B cell (primary cell): ENCODE results near the gene GRK6. TPM values are rescaled to one million over a fixed set of nuclear protein-coding genes. Genes with fewer than 3 reads are reported as not detected.

Experiments used
- ATAC-seq: fragments of 200-7000 bp; cut with Tn5 transposase; one replicate; pipeline ENCODE4 v1.10.0; 2021; ENCODE audit warnings: low read depth, mild to moderate bottlenecking, moderate number of reproducible peaks, moderate library complexity
- CTCF ChIA-PET: fragments of 350-600 bp; sonication (Branson Sonifier 250); formaldehyde crosslinking; loops from one replicate; lab custom pipeline; 2021; ENCODE audit warnings: antibody characterized with exemption, inconsistent platforms; lab: Charles Lee
- POLR2A ChIA-PET: fragments of 350-600 bp; sonication (Branson Sonifier 250); formaldehyde crosslinking; loops from one replicate; lab custom pipeline; 2021; ENCODE audit warnings: antibody characterized with exemption; lab: Charles Lee
- DNase-seq: peaks from one replicate; pipeline ENCODE4 v3.0.0; 2013
- H2AFZ ChIP-seq: 2 replicates; pipeline ENCODE4 v1.6.1; 2012; ENCODE audit warnings: mild to moderate bottlenecking, low read depth, low read length; ENCODE audit not compliant: insufficient read depth, poor library complexity, severe bottlenecking
- H3K27ac ChIP-seq, 2 donors: 1 replicate in 1 of 2; 2 replicates in 1 of 2; pipeline ENCODE4 v1.5.1; 2012 to 2013; ENCODE audit warnings: low read length in 2 of 2, mild to moderate bottlenecking in 2 of 2, moderate library complexity in 1 of 2
- H3K27me3 ChIP-seq, 4 experiments: fragments of 200-600 bp in 1 of 4; sonication (generic) in 1 of 4; replicated peaks in 1 of 4; 1 replicate in 2 of 4; 2 replicates in 2 of 4; pipeline versions ENCODE4 v1.6.1 to v1.7.0; 2013 to 2016; ENCODE audit warnings: low read length in 3 of 4, mild to moderate bottlenecking in 2 of 4, mixed read lengths in 1 of 4, moderate library complexity in 1 of 4; ENCODE audit not compliant: insufficient read depth in 4 of 4, control insufficient read depth in 3 of 4; ENCODE audit errors: control extremely low read depth in 1 of 4
- H3K36me3 ChIP-seq, 2 experiments: replicated peaks in 1 of 2; 1 replicate in 1 of 2; 2 replicates in 1 of 2; pipeline versions ENCODE4 v1.6.1 to v1.7.1; 2013; ENCODE audit warnings: low read length in 1 of 2; ENCODE audit not compliant: insufficient read depth in 2 of 2, control insufficient read depth in 1 of 2; ENCODE audit errors: control extremely low read depth in 1 of 2, extremely low read depth in 1 of 2
- H3K4me1 ChIP-seq, 2 donors: fragments of 200-600 bp in 1 of 2; sonication (generic) in 1 of 2; 1 replicate in 1 of 2; 2 replicates in 1 of 2; pipeline versions ENCODE4 v1.5.1 to v1.6.1; 2013 to 2017; ENCODE audit warnings: low read length in 2 of 2; ENCODE audit not compliant: control insufficient read depth in 2 of 2, insufficient read depth in 2 of 2
- H3K4me2 ChIP-seq: replicated peaks from 2 replicates; pipeline ENCODE3; 2012; ENCODE audit warnings: mild to moderate bottlenecking, low read depth, low read length; ENCODE audit not compliant: poor library complexity, severe bottlenecking
- H3K4me3 ChIP-seq, 5 experiments: fragments of 200-600 bp in 1 of 5; sonication (generic) in 1 of 5; 1 replicate in 3 of 5; 2 replicates in 2 of 5; pipeline versions ENCODE4 v1.5.1 to v1.7.0; 2011 to 2016; ENCODE audit warnings: low read length in 4 of 5, mild to moderate bottlenecking in 4 of 5, low read depth in 2 of 5, control low read depth in 1 of 5, moderate library complexity in 1 of 5; ENCODE audit not compliant: insufficient read depth in 1 of 5; ENCODE audit errors: control extremely low read depth in 1 of 5, extremely low read depth in 1 of 5
- H3K79me2 ChIP-seq: fragments of 200-600 bp; sonication (generic); one replicate; pipeline ENCODE4 v1.6.0; 2016; ENCODE audit warnings: low read length; ENCODE audit not compliant: control insufficient read depth, insufficient read depth
- H3K9ac ChIP-seq: fragments of 200-600 bp; sonication (generic); 2 replicates; pipeline ENCODE4 v1.6.1; 2017; ENCODE audit warnings: mild to moderate bottlenecking, low read length, moderate library complexity
- H3K9me3 ChIP-seq, 3 donors: one replicate each; pipeline versions ENCODE4 v1.6.1 to v1.7.1; 2013; ENCODE audit warnings: low read length in 2 of 3; ENCODE audit not compliant: control insufficient read depth in 2 of 3, insufficient read depth in 1 of 3; ENCODE audit errors: control extremely low read depth in 1 of 3
- H4K20me1 ChIP-seq: 2 replicates; pipeline ENCODE4 v1.6.0; 2012; ENCODE audit warnings: mild to moderate bottlenecking, low read length; ENCODE audit not compliant: insufficient read depth, control insufficient read depth, poor library complexity, severe bottlenecking
- H3K27ac Mint-ChIP-seq: one replicate; pipeline ENCODE4 v1.8.0; 2021; ENCODE audit warnings: mixed read lengths
- H3K27me3 Mint-ChIP-seq: one replicate; pipeline ENCODE4 v1.8.0; 2021; ENCODE audit warnings: mixed read lengths
- H3K4me1 Mint-ChIP-seq: one replicate; pipeline ENCODE4 v1.8.0; 2021; ENCODE audit warnings: mixed read lengths
- H3K4me3 Mint-ChIP-seq: one replicate; pipeline ENCODE4 v1.8.0; 2021; ENCODE audit warnings: mixed read lengths
- H3K9me3 Mint-ChIP-seq: one replicate; pipeline ENCODE4 v1.8.0; 2022; ENCODE audit warnings: mixed read lengths; ENCODE audit not compliant: insufficient read depth
- EZH2 ChIP-seq: IDR thresholded peaks from 2 replicates; pipeline ENCODE4 v1.6.1; 2012; ENCODE audit warnings: borderline replicate concordance, low read depth, mild to moderate bottlenecking, moderate library complexity, low read length; ENCODE audit not compliant: insufficient read depth, poor library complexity, severe bottlenecking
- WGBS: methylation state at CpG from one replicate; pipeline ENCODE4 v1.1.5; 2013; ENCODE audit warnings: missing lambda C conversion rate; ENCODE audit not compliant: insufficient coverage; 5-methylcytosine and 5-hydroxymethylcytosine counted together
- intact Hi-C: fragments of 100-400 bp; cut with micrococcal nuclease; formaldehyde crosslinking; loops from one replicate; pipeline ENCODE4 v1.10.0; 2022
- polyA plus RNA-seq: library from polyadenylated mRNA; depleted of rRNA; stranded (reverse); fragments of >200 nt; gene quantifications from 2 replicates; pipeline ENCODE4 v1.2.3, GENCODE V29; 2012
- total RNA-seq, 2 donors: library from RNA; stranded (reverse); fragments of 120-200 nt in 1 of 2; gene quantifications; 1 replicate in 1 of 2; 2 replicates in 1 of 2; pipeline versions ENCODE4 v1.2.3 to v1.2.4, GENCODE V29; 2013 to 2022
- TF ChIP-seq, protein P1 (sequence below): fragments of 200-600 bp; IDR thresholded peaks from one replicate; pipeline ENCODE4 v1.8.0; 2022; ENCODE audit warnings: antibody characterized with exemption, mild to moderate bottlenecking

Gene GRK6
- total and polyA plus RNA-seq, 2 donors (not counting 1 experiment from before 2014, with no cell fraction given), result 155 to 173 TPM

DNA sequence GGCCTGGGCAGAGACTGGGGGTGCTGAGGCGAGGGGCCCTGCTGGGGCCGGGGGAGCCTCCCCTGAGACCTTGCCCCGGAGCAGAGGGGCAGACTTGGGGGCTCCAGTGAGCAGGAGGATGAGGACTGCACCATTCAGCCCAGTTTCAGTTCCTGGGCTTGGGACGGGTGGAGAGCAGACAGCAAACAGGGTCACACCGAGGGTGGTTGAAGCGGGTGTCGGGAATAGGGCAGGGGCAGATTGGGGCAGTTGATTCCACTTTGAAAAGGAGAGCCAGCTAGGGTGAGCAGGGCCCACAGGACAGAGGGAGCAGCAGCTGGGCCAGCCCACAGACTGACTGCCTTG is 4.5 kb downstream of the GRK6 start:
- peaks cover 0 to 72% of the 10 kb centered on the region in 2 experiments for H3K36me3 ChIP-seq
- H3K27me3 ChIP-seq, result no peaks in the 10 kb centered on the region
- H3K27ac Mint-ChIP-seq, result peak overlapping the region; percentile 97
- peaks cover 73% of the 10 kb centered on the region for H3K79me2 ChIP-seq
- ChIA-PET POLR2A (interaction anchor here (1.2 to 6.8 kb wide), 9 partner anchors 14 to 895 kb away, joined by 3 to 103 read pairs (median 5); partner anchors contain the start of genes LMAN2, PDLIM7 and PRR7), CTCF (interaction anchor here (0.6 to 12.4 kb wide), 11 partner anchors 8 to 686 kb away, joined by 3 to 152 read pairs (median 5); partner anchors contain the start of gene PRR7)
- peak overlapping the region in 2 of 5 experiments; percentile 21 to 35 for H3K4me3 ChIP-seq
- peak overlapping the region; percentile 15 for H3K9ac ChIP-seq
- H3K9me3 Mint-ChIP-seq, result no peaks in the 10 kb centered on the region
- H4K20me1 ChIP-seq, result peaks cover 82% of the 10 kb centered on the region
- no peak for ATAC-seq
- no peak for DNase-seq
- peak overlapping the region; percentile 94 for H3K4me3 Mint-ChIP-seq
- TF ChIP-seq, protein P1, sequence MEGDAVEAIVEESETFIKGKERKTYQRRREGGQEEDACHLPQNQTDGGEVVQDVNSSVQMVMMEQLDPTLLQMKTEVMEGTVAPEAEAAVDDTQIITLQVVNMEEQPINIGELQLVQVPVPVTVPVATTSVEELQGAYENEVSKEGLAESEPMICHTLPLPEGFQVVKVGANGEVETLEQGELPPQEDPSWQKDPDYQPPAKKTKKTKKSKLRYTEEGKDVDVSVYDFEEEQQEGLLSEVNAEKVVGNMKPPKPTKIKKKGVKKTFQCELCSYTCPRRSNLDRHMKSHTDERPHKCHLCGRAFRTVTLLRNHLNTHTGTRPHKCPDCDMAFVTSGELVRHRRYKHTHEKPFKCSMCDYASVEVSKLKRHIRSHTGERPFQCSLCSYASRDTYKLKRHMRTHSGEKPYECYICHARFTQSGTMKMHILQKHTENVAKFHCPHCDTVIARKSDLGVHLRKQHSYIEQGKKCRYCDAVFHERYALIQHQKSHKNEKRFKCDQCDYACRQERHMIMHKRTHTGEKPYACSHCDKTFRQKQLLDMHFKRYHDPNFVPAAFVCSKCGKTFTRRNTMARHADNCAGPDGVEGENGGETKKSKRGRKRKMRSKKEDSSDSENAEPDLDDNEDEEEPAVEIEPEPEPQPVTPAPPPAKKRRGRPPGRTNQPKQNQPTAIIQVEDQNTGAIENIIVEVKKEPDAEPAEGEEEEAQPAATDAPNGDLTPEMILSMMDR, result no peak
- TF ChIP-seq EZH2, result no peak
- intact Hi-C loops, result loop anchor here (1.0 kb wide), 2 partner anchors 23 to 27 kb away; no protein-coding TSS in a partner anchor
- 2% methylated on average over 7 of the region's 7 CpGs for WGBS
- H2AFZ ChIP-seq, result no peak overlapping the region
- H3K27ac ChIP-seq, result peak overlapping the region; percentile 92 to 96
- H3K4me1 ChIP-seq, result peaks cover 63 to 83% of the 10 kb centered on the region in 2 donors
- H3K4me2 ChIP-seq, result peak overlapping the region; percentile 90
- H3K27me3 Mint-ChIP-seq, result no peaks in the 10 kb centered on the region
- H3K4me1 Mint-ChIP-seq, result peaks cover 70% of the 10 kb centered on the region
- no peaks in the 10 kb centered on the region for H3K9me3 ChIP-seq
